ENCODE measurements around the gene PDE4D.

The PDE4D gene

DNA sequence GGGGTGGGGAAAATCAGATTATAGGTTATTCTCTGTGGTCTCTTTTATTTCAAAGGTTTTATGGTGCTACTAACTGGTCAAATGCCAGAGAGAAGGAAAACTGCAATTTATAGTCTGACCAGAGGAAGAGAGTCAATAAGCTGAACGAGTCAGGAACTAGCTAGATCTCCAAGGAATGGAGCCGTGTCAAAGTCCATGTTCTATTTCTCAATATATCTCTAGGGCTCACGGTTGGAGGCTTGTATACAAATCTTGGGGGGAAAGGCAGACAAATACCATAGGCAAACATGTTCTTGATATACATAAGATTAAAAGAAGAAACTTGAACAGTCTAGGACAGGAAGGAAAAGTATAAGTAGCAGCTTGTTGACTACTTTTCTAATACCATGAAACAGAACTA is 627.1 kb downstream of the PDE4D start:
- no peak overlapping the region for H3K4me3 ChIP-seq (ENCODE audit: low read length)
- DNase-seq (ENCODE audit: low read depth) = no peak
- TF ChIP-seq, protein P1, sequence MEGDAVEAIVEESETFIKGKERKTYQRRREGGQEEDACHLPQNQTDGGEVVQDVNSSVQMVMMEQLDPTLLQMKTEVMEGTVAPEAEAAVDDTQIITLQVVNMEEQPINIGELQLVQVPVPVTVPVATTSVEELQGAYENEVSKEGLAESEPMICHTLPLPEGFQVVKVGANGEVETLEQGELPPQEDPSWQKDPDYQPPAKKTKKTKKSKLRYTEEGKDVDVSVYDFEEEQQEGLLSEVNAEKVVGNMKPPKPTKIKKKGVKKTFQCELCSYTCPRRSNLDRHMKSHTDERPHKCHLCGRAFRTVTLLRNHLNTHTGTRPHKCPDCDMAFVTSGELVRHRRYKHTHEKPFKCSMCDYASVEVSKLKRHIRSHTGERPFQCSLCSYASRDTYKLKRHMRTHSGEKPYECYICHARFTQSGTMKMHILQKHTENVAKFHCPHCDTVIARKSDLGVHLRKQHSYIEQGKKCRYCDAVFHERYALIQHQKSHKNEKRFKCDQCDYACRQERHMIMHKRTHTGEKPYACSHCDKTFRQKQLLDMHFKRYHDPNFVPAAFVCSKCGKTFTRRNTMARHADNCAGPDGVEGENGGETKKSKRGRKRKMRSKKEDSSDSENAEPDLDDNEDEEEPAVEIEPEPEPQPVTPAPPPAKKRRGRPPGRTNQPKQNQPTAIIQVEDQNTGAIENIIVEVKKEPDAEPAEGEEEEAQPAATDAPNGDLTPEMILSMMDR (IDR thresholded peaks at IDR 0.05; ENCODE audit: insufficient read depth, low read depth, low read length, missing control alignments) = no peak

DNA sequence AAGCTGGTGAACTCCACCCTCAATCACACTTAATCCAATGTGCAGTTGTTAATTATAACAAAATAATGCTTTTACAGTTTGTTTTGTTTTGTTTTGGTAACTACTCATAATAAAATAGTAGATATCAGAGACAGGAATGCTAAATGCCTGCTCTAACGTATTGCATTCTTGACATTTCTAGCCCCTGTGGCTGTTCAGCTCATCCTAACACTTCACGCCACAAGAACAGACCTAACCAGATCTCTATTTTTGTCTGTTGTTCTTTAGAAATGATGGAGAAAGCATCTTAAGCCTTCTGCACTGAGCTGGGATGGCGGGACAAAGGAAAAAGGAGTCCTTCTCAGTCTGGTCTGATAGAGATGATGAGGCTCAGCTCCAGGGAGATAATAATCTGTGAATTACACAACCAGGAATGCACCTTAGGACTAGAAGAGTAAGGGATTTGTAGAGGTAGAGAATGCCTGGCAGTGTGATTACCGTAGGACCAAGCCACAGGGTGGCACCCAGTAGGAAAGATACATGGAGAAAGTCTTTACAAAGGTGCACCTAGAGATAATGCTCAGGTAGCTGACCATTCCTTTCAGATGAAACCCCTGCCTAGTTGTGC is 628.8 kb downstream of the PDE4D start:
- no peak overlapping the region for H3K4me3 ChIP-seq (ENCODE audit: low read length)
- TF ChIP-seq, protein P1 (IDR thresholded peaks at IDR 0.05; ENCODE audit: insufficient read depth, low read depth, low read length, missing control alignments) = no peak
- DNase-seq (ENCODE audit: low read depth) = no peak

DNA sequence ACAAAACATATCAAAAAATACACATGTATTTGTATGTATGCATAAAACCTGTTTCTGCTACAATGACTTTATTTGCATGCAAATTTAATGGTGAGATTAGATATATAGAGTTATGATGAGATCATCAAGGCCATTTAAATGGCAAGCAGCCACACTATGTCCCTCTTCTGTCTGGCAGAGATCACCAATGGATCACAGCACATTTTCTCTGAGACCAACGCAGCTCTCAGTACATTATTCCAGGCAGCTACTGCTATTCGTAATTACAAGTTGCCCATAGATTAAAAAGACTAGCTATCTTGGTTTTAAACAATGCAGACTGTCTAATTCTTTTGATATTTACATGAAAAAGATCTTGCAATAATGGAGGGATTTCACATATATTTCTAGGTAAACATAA is 629.5 kb downstream of the PDE4D start:
- no peak overlapping the region for H3K4me3 ChIP-seq (ENCODE audit: low read length)
- TF ChIP-seq, protein P1 (IDR thresholded peaks at IDR 0.05; ENCODE audit: insufficient read depth, low read depth, low read length, missing control alignments) = no peak
- DNase-seq (ENCODE audit: low read depth) = no peak

DNA sequence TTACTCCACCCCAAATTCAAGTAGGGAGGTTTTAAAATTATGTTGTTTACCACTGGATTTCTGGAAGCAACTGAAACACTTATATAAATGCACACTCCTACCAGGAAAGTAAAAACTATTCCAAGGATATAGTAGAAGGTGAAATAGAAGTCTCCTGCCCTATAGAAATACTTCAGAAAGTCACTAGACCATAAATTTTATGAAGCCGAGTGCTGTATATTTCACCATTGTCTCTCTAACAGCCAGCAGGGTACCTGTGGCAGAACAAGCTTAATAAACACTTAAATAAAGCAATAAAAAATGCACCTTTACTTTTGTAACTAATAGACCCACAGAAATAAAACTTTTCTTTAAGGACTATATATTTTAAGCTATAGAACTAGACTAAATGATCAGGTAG is 631.6 kb downstream of the PDE4D start:
- no peak for DNase-seq (ENCODE audit: low read depth)
- no peak overlapping the region for H3K4me3 ChIP-seq (ENCODE audit: low read length)
- TF ChIP-seq, protein P1 (IDR thresholded peaks at IDR 0.05; ENCODE audit: insufficient read depth, low read depth, low read length, missing control alignments) = no peak

DNA sequence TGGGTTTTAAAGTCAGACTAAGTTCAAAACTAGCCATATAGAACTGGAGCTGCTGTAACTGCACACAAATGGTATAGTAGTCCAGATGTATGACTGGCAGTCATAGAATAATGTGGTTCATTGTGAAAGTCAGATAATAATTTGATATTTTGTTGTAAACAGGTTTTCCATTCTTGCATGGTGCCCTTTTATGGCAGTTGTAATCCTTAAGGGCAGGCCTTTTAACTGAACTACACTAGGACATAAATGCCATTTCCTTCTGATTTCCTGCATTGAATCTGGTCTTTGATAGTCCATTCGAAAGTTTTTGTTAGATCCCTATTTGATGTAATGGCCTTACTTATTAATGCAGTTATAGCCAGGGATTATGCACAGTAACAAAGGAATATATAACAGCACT is 632.6 kb downstream of the PDE4D start:
- no peak overlapping the region for H3K4me3 ChIP-seq (ENCODE audit: low read length)
- DNase-seq (ENCODE audit: low read depth) = no peak
- TF ChIP-seq, protein P1 (IDR thresholded peaks at IDR 0.05; ENCODE audit: insufficient read depth, low read depth, low read length, missing control alignments) = no peak

DNA sequence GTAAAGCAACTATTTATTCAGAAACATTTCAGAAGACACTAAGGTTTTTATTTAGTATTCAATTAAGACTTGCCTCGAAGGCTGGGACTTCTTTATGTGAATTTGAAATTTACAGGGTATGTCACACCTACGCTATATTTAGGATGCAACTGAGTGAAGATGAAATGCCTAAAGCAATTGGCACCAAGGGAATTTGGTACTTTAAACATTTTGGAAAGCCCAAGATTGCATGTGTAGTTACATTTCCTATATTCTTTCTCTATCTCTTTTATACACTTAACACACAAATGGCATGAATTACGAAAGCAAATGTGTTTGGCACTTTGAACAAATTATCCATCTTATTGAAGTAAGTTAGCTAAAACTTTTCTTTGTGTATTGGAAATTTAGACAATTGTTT is 633.3 kb downstream of the PDE4D start:
- DNase-seq (ENCODE audit: low read depth) = no peak
- H3K4me3 ChIP-seq (ENCODE audit: low read length) = no peak overlapping the region
- TF ChIP-seq, protein P1 (IDR thresholded peaks at IDR 0.05; ENCODE audit: insufficient read depth, low read depth, low read length, missing control alignments) = no peak

DNA sequence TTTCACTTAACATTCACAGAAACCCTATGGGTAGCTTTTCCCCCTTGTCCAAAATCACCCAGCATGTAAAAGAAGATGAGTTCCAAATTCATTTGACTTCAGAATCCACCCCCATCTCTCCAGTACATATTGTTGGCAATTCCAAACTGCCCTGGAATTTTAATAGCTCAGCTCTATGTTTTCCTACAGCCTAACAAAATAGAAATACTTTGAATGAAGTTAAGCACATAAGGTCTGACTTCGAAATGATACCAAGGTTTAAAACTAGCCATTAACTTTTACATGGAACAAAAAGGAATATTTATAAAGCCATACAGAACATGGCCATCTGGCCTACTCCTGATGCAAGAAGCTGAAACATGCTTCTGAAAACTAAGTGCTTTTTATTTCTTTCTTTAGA is 634.3 kb downstream of the PDE4D start:
- TF ChIP-seq, protein P1 (IDR thresholded peaks at IDR 0.05; ENCODE audit: insufficient read depth, low read depth, low read length, missing control alignments) = no peak
- H3K4me3 ChIP-seq (ENCODE audit: low read length) = no peak overlapping the region

More for the DNA sequence above, 634.3 kb downstream of the PDE4D start:
- no peak for DNase-seq (ENCODE audit: low read depth)

Data from epithelial cell of esophagus (primary cell).